ENCODE results near the gene AKAP13. TPM values are rescaled to one million over a fixed set of nuclear protein-coding genes. Genes with fewer than 3 reads are reported as not detected.

Gene AKAP13
- total and polyA plus RNA-seq, 2 of the 13 experiments (the other 11 are each of a cell fraction or from before 2014, with no cell fraction given): 6.7 to 27.1 TPM

GRCh38 chr15:85708402-85708941, 328.1 kb downstream of the AKAP13 start (continued):
- TF ChIP-seq ZNF646 (CRISPR knock-in tag; IDR thresholded peaks at IDR 0.05) (no peak; the same call in 1 of the 2 replicates), PTBP1 (IDR thresholded peaks at IDR 0.05; ENCODE audit: low read depth, low read length, poor library complexity, severe bottlenecking) (no peak), RAD51 (IDR thresholded peaks at IDR 0.05; ENCODE audit: borderline replicate concordance) (no peak), THAP9 (CRISPR knock-in tag; IDR thresholded peaks at IDR 0.05; ENCODE audit: borderline replicate concordance) (no peak), CHD4 (IDR thresholded peaks at IDR 0.05; ENCODE audit: borderline replicate concordance, low read length) (no peak; the same call in 1 of the 2 replicates), ZNF687 (CRISPR knock-in tag; IDR thresholded peaks at IDR 0.05) (no peak), NKX3-1 (CRISPR knock-in tag; IDR thresholded peaks at IDR 0.05) (no peak), PREB (CRISPR knock-in tag; IDR thresholded peaks at IDR 0.05) (no peak), NFIC (IDR thresholded peaks at IDR 0.05; ENCODE audit: low read length) (no peak), ZFY (CRISPR knock-in tag; IDR thresholded peaks at IDR 0.05) (0 out of 2 replicates have a peak, but pooled peaks have one; percentile 29), MEIS2 (CRISPR knock-in tag; IDR thresholded peaks at IDR 0.05) (peak; percentile 99)
